GM20000 (cell line): ENCODE measurements around the gene LDHAL6A.

Experiments used
- DNase-seq: peaks from one replicate; pipeline ENCODE4 v3.0.0; 2012; ENCODE audit warnings: low spot score
- CTCF ChIP-seq: IDR thresholded peaks from 2 replicates; pipeline ENCODE4 v1.5.1; 2012; ENCODE audit warnings: mild to moderate bottlenecking, control low read depth; ENCODE audit errors: extremely low read depth, missing control alignments

LDHAL6A gene

DNA sequence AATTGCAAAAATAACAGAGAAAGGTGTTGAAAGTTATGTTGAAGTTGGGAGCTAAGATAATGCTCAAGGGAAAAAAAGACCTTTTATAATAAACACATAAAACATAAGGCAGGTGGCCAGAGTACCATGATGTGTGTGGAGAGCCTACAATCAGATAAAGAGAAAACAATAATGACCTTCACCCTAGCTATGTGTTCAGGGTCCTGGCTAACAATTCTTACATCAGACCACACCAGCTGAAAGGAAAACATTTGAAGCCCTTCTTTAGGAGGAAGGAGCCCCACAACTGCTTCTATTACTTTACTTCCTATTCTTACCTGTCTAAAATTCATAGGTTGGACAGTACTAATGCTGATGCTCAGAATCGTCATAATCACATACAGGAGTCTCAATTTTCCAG, 68.6 kb downstream of the LDHAL6A start:
- no peak for TF ChIP-seq CTCF
- no peak for DNase-seq

GRCh38 chr11:18526130-18526520, 70.5 kb downstream of the LDHAL6A start:
- DNase-seq = no peak
- TF ChIP-seq CTCF = no peak

DNA sequence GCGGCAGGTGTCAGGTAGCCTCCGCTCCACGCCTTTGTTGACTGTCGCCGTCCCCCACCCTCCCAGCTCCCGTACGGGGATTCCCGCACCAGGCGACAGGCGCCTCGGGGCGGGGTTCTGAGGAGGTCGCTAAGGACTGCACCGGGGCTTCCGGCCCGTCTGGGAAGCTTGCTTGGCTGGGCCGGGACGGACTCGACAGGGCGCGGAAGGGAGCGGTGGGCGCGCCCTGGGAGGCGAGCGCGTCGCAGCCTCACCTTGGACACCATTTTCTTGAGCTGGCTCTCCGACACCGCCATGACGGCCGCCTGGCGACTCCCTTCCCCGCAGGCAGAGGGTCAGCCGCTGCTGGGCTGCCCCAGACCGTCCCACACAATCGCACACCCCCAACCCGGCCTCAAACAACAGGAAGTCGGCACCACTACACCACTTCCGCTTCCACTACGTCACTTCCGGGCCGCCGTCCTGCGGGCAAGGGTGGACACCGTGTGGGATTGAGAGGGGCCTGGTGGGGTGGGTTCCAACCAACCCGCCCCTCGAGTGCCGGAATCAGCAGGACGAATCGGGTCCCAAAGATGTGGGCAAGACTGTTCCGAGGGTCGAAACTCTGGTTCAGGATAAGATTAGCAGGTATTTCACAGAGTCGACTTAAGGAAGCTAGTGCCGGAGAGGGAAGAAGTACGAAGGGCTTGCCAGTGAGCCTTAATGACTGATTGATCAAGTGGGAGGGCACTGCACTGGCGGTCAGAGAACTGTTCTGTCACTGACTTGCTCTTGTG, 71.1 kb downstream of the LDHAL6A start, which contains the start of gene TSG101:
Gene TSG101 (minus strand): TSS at position 422 of the 776 bp plus-strand sequence. CDS start 126 bp downstream, at position 296.
- peak; percentile 91 for DNase-seq
- no peak for TF ChIP-seq CTCF

- peak; percentile 6 for DNase-seq
- TF ChIP-seq CTCF = no peak
Observed at GRCh38 chr11:18527512-18527911, 71.9 kb downstream of the LDHAL6A start.
